Measurements from ENCODE around the gene HYAL4. TPM values are rescaled to one million over a fixed set of nuclear protein-coding genes. Genes with fewer than 3 reads are reported as not detected.
A peak's percentile ranks its signal among the peaks of the same experiment; 100 is the strongest.
"Not testable (repeated sequence)": the region's sequence is repeated elsewhere in the genome, so short reads cannot be mapped to it uniquely, and the experiment has no call there.

Gene HYAL4
- total and polyA plus RNA-seq, 11 donors, result 0.10 to 0.43 (median 0.29) TPM; not detected in 7

DNA sequence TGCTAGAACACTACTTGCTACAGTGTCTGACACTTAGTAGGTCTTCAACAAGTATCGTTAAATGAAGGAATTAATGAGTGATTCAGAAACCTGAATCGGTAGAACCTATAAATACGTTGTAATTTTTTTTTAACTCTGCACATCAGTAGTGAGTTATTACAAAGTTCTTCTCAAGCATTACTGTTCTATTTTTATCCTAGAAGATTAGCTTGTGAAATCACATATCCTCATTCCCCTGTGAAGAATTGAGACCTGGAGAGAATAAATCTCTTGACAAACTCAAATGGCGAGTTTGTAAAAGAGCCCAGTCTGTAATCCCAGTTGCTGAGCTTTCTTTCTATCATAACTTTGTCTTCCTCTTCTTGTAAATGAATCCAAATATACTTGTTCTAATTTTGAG is 34.7 kb downstream of the HYAL4 start:
- H3K4me3 ChIP-seq, result no peak overlapping the region
- H3K36me3 ChIP-seq, result no peaks in the 10 kb centered on the region
- peaks cover 0 to 8% (median 0%) of the 10 kb centered on the region in 12 donors for H3K4me1 ChIP-seq
- H3K27me3 ChIP-seq, result no peaks in the 10 kb centered on the region
- TF ChIP-seq POLR2A (IDR thresholded peaks at IDR 0.05), result no peak
- TF ChIP-seq, protein P1, sequence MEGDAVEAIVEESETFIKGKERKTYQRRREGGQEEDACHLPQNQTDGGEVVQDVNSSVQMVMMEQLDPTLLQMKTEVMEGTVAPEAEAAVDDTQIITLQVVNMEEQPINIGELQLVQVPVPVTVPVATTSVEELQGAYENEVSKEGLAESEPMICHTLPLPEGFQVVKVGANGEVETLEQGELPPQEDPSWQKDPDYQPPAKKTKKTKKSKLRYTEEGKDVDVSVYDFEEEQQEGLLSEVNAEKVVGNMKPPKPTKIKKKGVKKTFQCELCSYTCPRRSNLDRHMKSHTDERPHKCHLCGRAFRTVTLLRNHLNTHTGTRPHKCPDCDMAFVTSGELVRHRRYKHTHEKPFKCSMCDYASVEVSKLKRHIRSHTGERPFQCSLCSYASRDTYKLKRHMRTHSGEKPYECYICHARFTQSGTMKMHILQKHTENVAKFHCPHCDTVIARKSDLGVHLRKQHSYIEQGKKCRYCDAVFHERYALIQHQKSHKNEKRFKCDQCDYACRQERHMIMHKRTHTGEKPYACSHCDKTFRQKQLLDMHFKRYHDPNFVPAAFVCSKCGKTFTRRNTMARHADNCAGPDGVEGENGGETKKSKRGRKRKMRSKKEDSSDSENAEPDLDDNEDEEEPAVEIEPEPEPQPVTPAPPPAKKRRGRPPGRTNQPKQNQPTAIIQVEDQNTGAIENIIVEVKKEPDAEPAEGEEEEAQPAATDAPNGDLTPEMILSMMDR (IDR thresholded peaks at IDR 0.05), result no peak
- no peak for DNase-seq
- H3K27ac ChIP-seq, result peak overlapping the region in 3 of 12 donors; percentile 2 to 31 (median 26)
- intact Hi-C loops (cut with DNase I), result loop anchor here in 4 of 10 donors (10.0 kb wide), 2 partner anchors 65 to 385 kb away; no protein-coding TSS in a partner anchor
- H3K9me3 ChIP-seq, result no peaks in the 10 kb centered on the region
- ATAC-seq, result peak in 3 of 4 donors; percentile 24 to 59 (median 41)
- 41 to 44% (median 43%) methylated on average over 4 of the region's 4 CpGs for WGBS, 4 donors

DNA sequence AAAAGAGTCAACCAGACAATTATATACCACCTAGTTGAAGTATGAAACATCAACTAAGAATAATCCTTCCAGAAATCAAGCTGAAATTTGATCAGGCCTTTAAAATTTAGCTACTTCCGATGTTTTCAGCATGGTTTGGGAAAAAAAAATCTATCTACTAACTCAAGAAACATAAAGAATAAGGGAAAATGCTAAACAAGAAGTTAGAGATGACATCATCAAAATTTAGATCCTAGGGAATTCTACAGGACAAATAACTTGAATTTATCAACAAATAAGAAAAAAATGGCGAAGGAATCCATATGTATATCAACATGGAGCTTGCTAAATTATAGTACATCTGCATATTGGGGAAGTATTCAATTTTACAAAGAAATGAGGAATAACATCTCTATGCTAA is 36.3 kb downstream of the HYAL4 start:
- H3K27ac ChIP-seq, result no peak overlapping the region
- H3K27me3 ChIP-seq, result no peaks in the 10 kb centered on the region
- H3K4me3 ChIP-seq, result no peak overlapping the region
- TF ChIP-seq, protein P1 (IDR thresholded peaks at IDR 0.05), result no peak
- no peak for TF ChIP-seq POLR2A (IDR thresholded peaks at IDR 0.05)
- H3K36me3 ChIP-seq, result no peaks in the 10 kb centered on the region
- 67 to 97% (median 82%) methylated on average over 2 of the region's 2 CpGs for WGBS, 4 donors
- H3K4me1 ChIP-seq, result peaks cover 0 to 8% (median 0%) of the 10 kb centered on the region in 12 donors
- intact Hi-C loops (cut with DNase I), result loop anchor here in 1 of 10 donors (10.0 kb wide), 1 partner anchor 64 kb away; no protein-coding TSS in a partner anchor
- ATAC-seq (no peak), DNase-seq (no peak)
- no peaks in the 10 kb centered on the region for H3K9me3 ChIP-seq

DNA sequence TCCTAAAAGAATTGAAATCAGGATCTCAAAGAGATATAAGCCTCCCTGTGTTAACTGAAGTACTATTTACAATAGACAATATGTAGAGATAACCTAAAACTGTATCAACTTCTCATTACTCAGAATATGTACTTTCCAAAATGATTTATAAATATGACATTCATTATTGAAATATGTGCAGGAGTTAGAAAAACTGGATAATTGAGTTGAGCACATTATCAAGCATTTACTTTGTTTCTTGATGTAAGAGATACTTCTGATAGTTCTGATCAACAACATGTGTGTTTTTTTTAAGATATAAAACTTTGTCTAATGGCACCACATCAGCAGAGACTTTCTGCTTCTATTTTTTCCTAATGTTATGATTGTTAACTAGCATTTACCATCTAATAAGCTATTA is 38.2 kb downstream of the HYAL4 start:
- Histone ChIP-seq H3K4me3 (no peak overlapping the region), H3K4me1 (peaks cover 0 to 8% (median 0%) of the 10 kb centered on the region in 12 donors), H3K27ac (no peak overlapping the region), H3K27me3 (no peaks in the 10 kb centered on the region), H3K9me3 (peaks cover 0 to 4% (median 0%) of the 10 kb centered on the region in 12 donors), H3K36me3 (no peaks in the 10 kb centered on the region)
- ATAC-seq (no peak), DNase-seq (no peak)
- intact Hi-C loops (cut with DNase I), result loop anchor here in 1 of 10 donors (10.0 kb wide), 1 partner anchor 62 kb away; no protein-coding TSS in a partner anchor
- TF ChIP-seq, protein P1 (IDR thresholded peaks at IDR 0.05), result no peak
- no peak for TF ChIP-seq POLR2A (IDR thresholded peaks at IDR 0.05)

DNA sequence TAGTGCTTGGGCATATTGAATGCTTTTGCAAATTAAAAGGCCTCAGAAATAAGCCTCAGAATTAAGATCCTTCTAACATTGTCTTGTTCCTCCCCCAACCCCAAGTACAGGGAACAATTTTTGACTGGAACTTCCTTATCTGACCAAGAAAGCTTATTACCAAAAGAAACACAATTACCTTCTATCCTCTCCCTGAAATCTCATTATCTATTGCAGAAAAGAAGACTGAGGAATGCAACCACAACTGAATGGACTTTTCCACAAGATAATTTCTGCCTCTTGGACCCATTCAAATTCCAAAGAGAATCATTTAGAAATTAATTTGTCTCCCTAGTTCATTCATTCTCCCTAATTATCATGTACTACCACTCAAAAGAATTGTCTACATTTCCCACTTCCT is 43.2 kb downstream of the HYAL4 start:
- no peak overlapping the region for H3K27ac ChIP-seq
- intact Hi-C loops (cut with DNase I), result loop anchor here in 1 of 10 donors (10.0 kb wide), 1 partner anchor 57 kb away; no protein-coding TSS in a partner anchor
- TF ChIP-seq POLR2A (IDR thresholded peaks at IDR 0.05), result no peak
- TF ChIP-seq, protein P1 (IDR thresholded peaks at IDR 0.05), result no peak

DNA sequence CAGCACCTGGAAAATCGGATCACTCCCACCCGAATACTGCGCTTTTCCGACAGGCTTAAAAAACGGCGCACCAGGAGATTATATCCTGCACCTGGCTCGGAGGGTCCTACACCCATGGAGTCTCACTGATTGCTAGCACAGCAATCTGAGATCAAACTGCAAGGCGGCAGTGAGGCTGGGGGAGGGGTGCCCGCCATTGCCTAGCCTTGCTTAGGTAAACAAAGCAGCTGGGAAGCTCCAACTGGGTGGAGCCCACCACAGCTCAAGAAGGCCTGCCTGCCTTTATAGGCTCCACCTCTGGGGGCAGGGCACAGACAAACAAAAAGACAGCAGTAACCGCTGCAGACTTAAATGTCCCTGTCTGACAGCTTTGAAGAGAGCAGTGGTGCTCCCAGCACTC is 49.8 kb downstream of the HYAL4 start:
- H3K4me1 ChIP-seq; intact Hi-C loops (cut with DNase I); H3K36me3 ChIP-seq; DNase-seq; ATAC-seq; H3K27ac ChIP-seq; H3K27me3 ChIP-seq; H3K4me3 ChIP-seq: not testable (repeated sequence)
- 72 to 94% (median 92%) methylated on average over 2 to 10 of the region's 10 CpGs for WGBS, 4 donors
- H3K9me3 ChIP-seq, result peaks cover 0 to 23% (median 0%) of the 10 kb centered on the region in 12 donors

More for the DNA sequence above, 43.2 kb downstream of the HYAL4 start:
- no peaks in the 10 kb centered on the region for H3K36me3 ChIP-seq
- H3K4me1 ChIP-seq, result no peaks in the 10 kb centered on the region
- no peaks in the 10 kb centered on the region for H3K27me3 ChIP-seq
- H3K4me3 ChIP-seq, result no peak overlapping the region
- ATAC-seq (no peak), DNase-seq (no peak)
- peaks cover 0 to 20% (median 0%) of the 10 kb centered on the region in 12 donors for H3K9me3 ChIP-seq

All from heart left ventricle (tissue), 16 donors.